Measurements from ENCODE around the gene RBM20.
"Not testable (repeated sequence)": the region's sequence is repeated elsewhere in the genome, so short reads cannot be mapped to it uniquely, and the experiment has no call there.

Gene RBM20

GRCh38 chr10:110865186-110865808 is 221.2 kb downstream of the RBM20 start:
- TF ChIP-seq GABPA (IDR thresholded peaks at IDR 0.05; ENCODE audit: low read depth), result no peak
- H3K27ac ChIP-seq (replicated peaks), result peak overlapping the region; percentile 84
- no peaks in the 10 kb centered on the region for H3K27me3 ChIP-seq (ENCODE audit: insufficient read depth, poor library complexity, severe bottlenecking)
- no peak for DNase-seq (ENCODE audit: low read depth in 1 of 2, low spot score in 1 of 2)
- H3K4me3 ChIP-seq (replicated peaks; ENCODE audit: insufficient read depth, low read length), result no peak overlapping the region

GRCh38 chr10:110865809-110866482 is 221.8 kb downstream of the RBM20 start:
- Histone ChIP-seq H3K4me3 (replicated peaks; ENCODE audit: insufficient read depth, low read length) (no peak overlapping the region), H3K27ac (replicated peaks) (peak overlapping the region; percentile 84), H3K27me3 (ENCODE audit: insufficient read depth, poor library complexity, severe bottlenecking) (no peaks in the 10 kb centered on the region)
- no peak for DNase-seq (ENCODE audit: low read depth in 1 of 2, low spot score in 1 of 2)
- no peak for TF ChIP-seq GABPA (IDR thresholded peaks at IDR 0.05; ENCODE audit: low read depth)
- no peak for TF ChIP-seq SPI1 (IDR thresholded peaks at IDR 0.05; ENCODE audit: borderline replicate concordance, low read depth)
- TF ChIP-seq, protein P1, sequence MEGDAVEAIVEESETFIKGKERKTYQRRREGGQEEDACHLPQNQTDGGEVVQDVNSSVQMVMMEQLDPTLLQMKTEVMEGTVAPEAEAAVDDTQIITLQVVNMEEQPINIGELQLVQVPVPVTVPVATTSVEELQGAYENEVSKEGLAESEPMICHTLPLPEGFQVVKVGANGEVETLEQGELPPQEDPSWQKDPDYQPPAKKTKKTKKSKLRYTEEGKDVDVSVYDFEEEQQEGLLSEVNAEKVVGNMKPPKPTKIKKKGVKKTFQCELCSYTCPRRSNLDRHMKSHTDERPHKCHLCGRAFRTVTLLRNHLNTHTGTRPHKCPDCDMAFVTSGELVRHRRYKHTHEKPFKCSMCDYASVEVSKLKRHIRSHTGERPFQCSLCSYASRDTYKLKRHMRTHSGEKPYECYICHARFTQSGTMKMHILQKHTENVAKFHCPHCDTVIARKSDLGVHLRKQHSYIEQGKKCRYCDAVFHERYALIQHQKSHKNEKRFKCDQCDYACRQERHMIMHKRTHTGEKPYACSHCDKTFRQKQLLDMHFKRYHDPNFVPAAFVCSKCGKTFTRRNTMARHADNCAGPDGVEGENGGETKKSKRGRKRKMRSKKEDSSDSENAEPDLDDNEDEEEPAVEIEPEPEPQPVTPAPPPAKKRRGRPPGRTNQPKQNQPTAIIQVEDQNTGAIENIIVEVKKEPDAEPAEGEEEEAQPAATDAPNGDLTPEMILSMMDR (IDR thresholded peaks at IDR 0.05; ENCODE audit: insufficient read depth, low read length), result no peak
- TF ChIP-seq, protein P2, sequence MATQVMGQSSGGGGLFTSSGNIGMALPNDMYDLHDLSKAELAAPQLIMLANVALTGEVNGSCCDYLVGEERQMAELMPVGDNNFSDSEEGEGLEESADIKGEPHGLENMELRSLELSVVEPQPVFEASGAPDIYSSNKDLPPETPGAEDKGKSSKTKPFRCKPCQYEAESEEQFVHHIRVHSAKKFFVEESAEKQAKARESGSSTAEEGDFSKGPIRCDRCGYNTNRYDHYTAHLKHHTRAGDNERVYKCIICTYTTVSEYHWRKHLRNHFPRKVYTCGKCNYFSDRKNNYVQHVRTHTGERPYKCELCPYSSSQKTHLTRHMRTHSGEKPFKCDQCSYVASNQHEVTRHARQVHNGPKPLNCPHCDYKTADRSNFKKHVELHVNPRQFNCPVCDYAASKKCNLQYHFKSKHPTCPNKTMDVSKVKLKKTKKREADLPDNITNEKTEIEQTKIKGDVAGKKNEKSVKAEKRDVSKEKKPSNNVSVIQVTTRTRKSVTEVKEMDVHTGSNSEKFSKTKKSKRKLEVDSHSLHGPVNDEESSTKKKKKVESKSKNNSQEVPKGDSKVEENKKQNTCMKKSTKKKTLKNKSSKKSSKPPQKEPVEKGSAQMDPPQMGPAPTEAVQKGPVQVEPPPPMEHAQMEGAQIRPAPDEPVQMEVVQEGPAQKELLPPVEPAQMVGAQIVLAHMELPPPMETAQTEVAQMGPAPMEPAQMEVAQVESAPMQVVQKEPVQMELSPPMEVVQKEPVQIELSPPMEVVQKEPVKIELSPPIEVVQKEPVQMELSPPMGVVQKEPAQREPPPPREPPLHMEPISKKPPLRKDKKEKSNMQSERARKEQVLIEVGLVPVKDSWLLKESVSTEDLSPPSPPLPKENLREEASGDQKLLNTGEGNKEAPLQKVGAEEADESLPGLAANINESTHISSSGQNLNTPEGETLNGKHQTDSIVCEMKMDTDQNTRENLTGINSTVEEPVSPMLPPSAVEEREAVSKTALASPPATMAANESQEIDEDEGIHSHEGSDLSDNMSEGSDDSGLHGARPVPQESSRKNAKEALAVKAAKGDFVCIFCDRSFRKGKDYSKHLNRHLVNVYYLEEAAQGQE (IDR thresholded peaks at IDR 0.05; ENCODE audit: insufficient replicate concordance, low read depth), result no peak
- TF ChIP-seq POLR2AphosphoS5 (IDR thresholded peaks at IDR 0.05; ENCODE audit: low read depth), result no peak

DNA sequence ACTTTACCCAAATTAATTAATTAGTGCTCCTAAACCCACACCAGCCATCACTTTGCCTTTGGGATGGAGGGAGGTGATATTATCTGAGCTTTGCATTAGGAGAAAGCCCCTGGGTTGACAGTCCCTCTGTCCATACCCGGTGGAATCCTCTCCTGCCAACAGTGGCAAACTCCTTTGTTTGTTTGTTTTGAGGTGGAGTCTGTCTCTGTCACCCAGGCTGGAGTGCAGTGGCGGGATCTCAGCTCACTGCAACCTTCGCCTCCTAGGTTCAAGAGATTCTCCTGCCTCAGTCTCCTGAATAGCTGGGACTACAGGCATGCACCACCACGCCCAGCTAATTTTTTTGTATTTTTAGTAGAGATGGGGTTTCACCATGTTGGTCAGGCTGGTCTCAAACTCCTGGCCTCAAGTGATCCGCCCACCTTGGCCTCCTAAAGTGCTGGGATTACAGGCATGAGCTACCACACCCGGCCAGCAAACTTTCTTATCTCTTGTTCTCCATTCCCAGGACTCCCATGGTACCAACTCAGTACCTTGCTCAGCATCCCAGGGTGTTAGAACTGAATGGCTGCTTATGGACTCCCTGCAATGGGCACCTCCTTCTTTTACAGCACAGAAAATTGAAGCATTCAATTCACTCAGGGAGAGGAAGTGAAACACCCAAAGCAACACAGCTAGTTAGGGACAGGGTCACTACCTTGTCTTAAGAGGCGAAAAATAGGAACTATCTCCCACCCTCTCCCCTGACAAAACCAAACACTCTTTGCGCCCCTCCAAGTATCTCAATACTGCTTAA is 223.1 kb downstream of the RBM20 start:
- H3K27me3 ChIP-seq (ENCODE audit: insufficient read depth, poor library complexity, severe bottlenecking); H3K4me3 ChIP-seq (replicated peaks; ENCODE audit: insufficient read depth, low read length): not testable (repeated sequence)
- H3K27ac ChIP-seq (replicated peaks), result peak overlapping the region; percentile 70
- TF ChIP-seq SPI1 (IDR thresholded peaks at IDR 0.05; ENCODE audit: borderline replicate concordance, low read depth), result peak; percentile 92
- peak in 1 of 2 experiments; percentile 59 for DNase-seq (ENCODE audit: low read depth in 1 of 2, low spot score in 1 of 2)

DNA sequence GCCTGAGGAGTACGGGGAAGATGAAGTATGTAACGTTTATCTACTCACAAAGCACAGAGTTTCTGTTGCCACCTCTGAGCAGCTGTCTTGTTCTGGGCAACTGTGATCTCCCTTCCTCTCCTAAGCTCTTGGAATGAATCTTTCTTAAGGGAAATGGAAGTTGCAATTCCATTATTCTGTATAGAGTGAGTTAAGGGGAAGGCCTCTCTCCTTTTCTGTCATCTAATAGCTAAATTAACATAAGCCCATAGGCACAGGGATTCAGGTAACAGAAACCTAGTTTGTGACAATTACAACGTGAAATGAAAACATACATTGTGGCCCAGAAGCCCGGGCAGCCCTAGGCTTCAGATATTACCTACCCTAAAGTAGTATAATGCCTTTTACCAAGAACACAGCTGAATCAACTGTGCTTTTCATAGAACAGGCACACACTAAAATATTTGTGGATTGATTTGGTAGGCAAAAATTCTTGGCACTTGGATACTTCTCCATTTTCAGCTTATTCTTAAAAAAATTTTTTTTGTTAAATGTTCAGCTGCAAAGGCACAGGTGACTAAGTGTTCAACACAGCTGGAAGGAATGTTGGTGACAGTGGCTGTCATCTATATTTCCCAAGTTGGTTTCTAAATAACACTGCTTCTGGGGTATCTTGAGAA is 223.8 kb downstream of the RBM20 start:
- TF ChIP-seq POLR2AphosphoS5 (IDR thresholded peaks at IDR 0.05; ENCODE audit: low read depth), result no peak
- no peak for TF ChIP-seq GABPA (IDR thresholded peaks at IDR 0.05; ENCODE audit: low read depth)
- no peak for TF ChIP-seq SPI1 (IDR thresholded peaks at IDR 0.05; ENCODE audit: borderline replicate concordance, low read depth)
- TF ChIP-seq, protein P2 (IDR thresholded peaks at IDR 0.05; ENCODE audit: insufficient replicate concordance, low read depth), result no peak
- TF ChIP-seq, protein P1 (IDR thresholded peaks at IDR 0.05; ENCODE audit: insufficient read depth, low read length), result no peak
- Histone ChIP-seq H3K27ac (replicated peaks) (peak overlapping the region; percentile 70), H3K4me3 (replicated peaks; ENCODE audit: insufficient read depth, low read length) (no peak overlapping the region), H3K27me3 (ENCODE audit: insufficient read depth, poor library complexity, severe bottlenecking) (no peaks in the 10 kb centered on the region)
- DNase-seq (ENCODE audit: low read depth in 1 of 2, low spot score in 1 of 2), result no peak
